GM19328 (cell line): ENCODE measurements around the gene RASAL1.

ENCODE experiments used
- ATAC-seq: cut with Tn5 transposase; IDR thresholded peaks from one replicate; pipeline ENCODE4 v1.9.1; 2021; ENCODE audit warnings: mild to moderate bottlenecking, moderate library complexity; ENCODE audit not compliant: unreplicated experiment

Gene RASAL1

GRCh38 chr12:113099364-113099763 is 36.2 kb downstream of the RASAL1 start:
- no peak for ATAC-seq

- no peak for ATAC-seq
Observed at GRCh38 chr12:113098441-113099028, 37.0 kb downstream of the RASAL1 start.

GRCh38 chr12:113097716-113098440 is 37.7 kb downstream of the RASAL1 start:
- no peak for ATAC-seq

GRCh38 chr12:113096675-113097461 is 38.7 kb downstream of the RASAL1 start:
- no peak for ATAC-seq

GRCh38 chr12:113095405-113095804 is 40.2 kb downstream of the RASAL1 start:
- ATAC-seq, result no peak

GRCh38 chr12:113094738-113095137 is 40.8 kb downstream of the RASAL1 start:
- no peak for ATAC-seq

- no peak for ATAC-seq
Observed at GRCh38 chr12:113093409-113094101, 42.0 kb downstream of the RASAL1 start.

GRCh38 chr12:113092607-113093408 is 42.8 kb downstream of the RASAL1 start:
- no peak for ATAC-seq

- no peak for ATAC-seq
Observed at GRCh38 chr12:113091506-113091905, 44.1 kb downstream of the RASAL1 start.

GRCh38 chr12:113090740-113091139 is 44.8 kb downstream of the RASAL1 start:
- ATAC-seq, result no peak

GRCh38 chr12:113089839-113090238 is 45.7 kb downstream of the RASAL1 start:
- no peak for ATAC-seq

- ATAC-seq, result no peak
Observed at GRCh38 chr12:113088971-113089756, 46.4 kb downstream of the RASAL1 start.

- no peak for ATAC-seq
Observed at GRCh38 chr12:113088037-113088436, 47.5 kb downstream of the RASAL1 start.

GRCh38 chr12:113087193-113087592 is 48.4 kb downstream of the RASAL1 start:
- no peak for ATAC-seq

GRCh38 chr12:113086249-113087164 is 49.1 kb downstream of the RASAL1 start:
- no peak for ATAC-seq

- ATAC-seq, result no peak
Observed at GRCh38 chr12:113083863-113084435, 51.6 kb downstream of the RASAL1 start.

- no peak for ATAC-seq
Observed at GRCh38 chr12:113082486-113083148, 52.9 kb downstream of the RASAL1 start.

GRCh38 chr12:113081873-113082272 is 53.7 kb downstream of the RASAL1 start:
- no peak for ATAC-seq
